Bone marrow (tissue), 2 donors: ENCODE results near the gene ADGRL3.
"Not testable (repeated sequence)": the region's sequence is repeated elsewhere in the genome, so short reads cannot be mapped to it uniquely, and the experiment has no call there.

Source experiments
- DNase-seq, 2 donors: peaks; one replicate each; lab custom pipeline; 2025; lab: John Stamatoyannopoulos, UW

Gene ADGRL3

DNA sequence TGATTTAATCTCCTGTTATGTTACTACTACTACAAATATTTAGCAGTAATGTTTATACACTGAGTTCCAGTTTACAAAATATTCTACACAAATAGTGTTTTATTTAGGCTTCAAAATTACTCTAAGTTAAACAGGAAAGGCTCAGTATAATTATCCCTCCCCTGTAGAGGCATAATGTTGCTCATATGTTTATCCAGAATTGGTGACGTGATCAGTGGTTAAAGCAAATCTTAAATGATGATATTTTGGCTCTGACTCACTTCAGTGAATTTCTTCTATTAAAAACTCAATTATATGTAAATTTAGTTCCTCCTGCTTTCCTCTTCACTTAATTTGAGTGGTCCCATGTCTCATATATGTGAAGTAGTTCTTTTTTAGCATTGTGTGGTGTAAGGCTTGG lies 438.5 kb downstream of the ADGRL3 start:
- DNase-seq: no peak

DNA sequence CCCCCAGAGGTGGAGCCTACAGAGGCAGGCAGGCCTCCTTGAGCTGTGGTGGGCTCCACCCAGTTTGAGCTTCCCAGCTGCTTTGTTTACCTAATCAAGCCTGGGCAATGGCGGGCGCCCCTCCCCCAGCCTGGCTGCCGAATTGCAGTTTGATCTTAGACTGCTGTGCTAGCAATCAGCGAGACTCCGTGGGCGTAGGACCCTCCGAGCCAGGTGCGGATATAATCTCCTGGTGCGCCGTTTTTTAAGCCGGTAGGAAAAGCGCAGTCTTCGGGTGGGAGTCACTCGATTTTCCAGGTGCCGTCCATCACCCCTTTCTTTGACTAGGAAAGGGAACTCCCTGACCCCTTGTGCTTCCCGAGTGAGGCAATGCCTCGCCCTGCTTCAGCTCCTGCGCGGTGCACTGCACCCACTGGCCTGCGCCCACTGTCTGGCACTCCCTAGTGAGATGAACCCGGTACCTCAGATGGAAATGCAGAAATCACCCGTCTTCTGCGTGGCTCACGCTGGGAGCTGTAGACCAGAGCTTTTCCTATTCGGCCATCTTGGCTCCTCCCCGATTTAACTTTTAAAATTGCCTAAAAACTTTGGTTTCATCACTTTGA lies 446.7 kb downstream of the ADGRL3 start:
- DNase-seq: not testable (repeated sequence)

DNA sequence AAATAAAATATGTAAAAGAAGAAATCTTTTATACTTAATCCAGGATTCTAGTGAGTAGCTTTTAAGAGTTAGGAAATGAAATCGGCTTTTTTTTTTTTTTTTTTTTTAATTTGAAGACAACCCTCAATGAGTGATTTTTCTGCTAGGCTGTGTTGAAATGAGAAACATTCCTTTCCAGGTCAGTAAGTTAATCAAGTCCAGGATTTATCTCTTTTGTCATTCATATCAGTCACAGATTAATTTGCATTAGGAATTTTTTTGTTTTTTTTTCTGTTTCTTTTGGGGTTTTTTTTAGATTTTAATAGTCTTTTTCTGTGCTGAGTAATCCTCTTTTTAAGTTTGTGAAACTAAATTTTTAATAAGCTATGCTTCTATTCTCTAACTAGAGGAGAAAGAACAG lies 448.1 kb downstream of the ADGRL3 start:
- no peak for DNase-seq

DNA sequence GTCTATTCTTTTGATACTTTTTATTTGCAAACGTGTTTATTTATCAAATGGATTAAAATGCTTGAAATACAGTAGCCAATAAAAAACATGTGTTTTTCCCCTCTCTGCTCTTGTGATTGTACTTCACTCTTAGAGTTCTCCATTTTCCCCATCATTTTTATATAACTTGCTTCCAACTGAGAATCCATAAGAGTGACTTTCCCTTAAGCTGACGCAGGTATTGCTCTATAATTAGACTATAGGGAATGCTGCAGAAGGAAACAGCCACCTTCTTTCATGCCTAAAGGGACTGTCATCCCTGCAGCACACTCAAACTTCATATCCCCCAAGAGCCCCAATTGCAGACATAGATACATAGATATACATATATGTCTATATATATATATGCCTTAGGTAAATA lies 456.9 kb downstream of the ADGRL3 start:
- no peak for DNase-seq

DNA sequence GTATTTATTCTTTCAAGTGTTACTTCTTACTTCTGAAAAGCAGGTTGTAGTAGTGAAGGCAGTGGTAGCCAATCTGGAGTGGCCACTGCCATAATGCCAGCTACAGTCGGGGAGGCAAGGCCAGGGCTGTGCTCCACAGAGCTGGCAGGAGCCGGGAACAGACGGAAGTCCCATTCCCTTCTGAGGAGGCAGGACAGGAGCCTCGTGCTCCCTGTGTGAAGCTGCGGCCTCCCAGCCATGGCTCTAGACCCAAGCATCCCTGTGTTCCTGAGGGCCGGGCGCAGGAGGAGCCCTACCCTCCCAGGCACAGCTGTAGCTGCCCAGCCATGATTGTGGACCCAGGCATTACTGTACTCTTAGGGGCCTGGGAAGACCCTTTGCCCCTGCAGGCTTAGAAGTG lies 461.8 kb downstream of the ADGRL3 start:
- no peak for DNase-seq

DNA sequence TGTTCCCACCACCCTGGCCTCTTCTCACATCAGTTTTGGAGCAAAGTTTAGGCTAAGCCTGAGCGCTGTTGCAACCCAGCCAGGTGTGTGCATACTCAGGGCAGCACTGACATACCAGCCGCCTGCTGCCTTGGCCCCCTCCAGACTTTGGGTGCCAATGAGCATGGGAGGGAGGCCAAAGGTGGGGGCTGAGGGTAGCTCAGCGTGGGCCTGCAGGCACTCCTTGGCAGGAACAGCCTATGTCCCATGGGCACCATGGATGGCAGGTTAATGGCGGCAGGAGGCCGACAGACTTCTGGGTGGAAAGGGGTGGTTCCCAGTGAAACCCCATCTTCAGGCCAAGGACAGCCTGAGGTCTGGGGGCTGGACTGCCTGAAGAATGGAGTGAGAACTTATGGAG lies 462.2 kb downstream of the ADGRL3 start:
- no peak for DNase-seq

DNA sequence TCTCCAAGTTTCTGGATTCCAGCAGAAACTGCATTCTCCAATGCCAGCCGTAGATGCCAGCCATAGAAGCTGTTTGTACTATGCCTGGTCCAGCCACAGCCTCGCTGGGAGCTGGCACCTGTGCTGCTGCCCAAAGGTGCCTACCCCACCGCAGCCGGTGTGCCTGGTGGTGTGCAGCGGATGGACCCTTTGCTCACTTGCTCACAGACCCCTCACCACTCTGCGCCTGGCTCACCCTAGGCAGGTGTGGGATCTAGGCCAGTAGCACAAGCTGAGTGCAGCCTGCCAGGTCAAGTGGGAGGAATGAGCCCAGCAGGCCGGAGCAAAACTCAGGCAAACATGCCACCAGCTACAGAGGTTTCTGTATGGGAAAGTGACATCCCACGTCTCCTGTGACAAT lies 463.2 kb downstream of the ADGRL3 start:
- DNase-seq: no peak

DNA sequence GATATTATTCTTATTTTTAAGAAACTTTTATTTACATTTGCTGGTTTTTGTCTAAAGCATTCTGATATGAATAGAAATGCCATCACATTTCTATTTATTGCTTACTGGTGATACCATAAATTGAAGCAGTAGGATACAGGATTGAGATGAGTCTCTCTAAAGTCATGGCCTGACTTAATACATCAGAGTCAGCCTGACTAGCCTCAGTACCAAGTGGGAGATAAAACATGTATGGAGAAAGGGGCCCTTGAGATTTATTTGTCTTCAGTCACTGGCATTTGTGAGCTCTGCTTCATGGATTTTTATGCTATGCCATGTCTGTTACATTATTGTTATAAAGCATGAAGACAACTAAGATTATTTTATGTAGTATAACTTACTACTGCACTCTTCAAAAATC lies 465.5 kb downstream of the ADGRL3 start:
- no peak for DNase-seq

DNA sequence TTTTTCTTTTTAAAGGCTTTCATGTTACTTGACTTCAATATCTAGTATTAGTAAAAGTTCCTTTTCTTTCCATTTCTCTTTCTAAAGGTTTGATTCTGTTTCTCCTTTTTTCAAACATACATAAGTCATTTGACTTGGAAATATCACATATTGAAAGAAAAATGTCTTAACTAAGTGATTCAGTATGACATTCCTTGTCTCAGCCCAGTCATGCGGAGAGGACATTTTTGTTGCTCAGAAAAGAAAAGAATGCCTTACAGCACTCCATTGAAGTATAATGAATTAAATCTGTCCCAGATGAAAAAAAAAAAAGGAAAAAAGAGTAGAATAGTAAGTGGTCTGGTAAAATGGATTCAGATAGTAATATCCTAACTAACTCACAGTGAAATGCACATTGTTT lies 466.1 kb downstream of the ADGRL3 start:
- DNase-seq: no peak

DNA sequence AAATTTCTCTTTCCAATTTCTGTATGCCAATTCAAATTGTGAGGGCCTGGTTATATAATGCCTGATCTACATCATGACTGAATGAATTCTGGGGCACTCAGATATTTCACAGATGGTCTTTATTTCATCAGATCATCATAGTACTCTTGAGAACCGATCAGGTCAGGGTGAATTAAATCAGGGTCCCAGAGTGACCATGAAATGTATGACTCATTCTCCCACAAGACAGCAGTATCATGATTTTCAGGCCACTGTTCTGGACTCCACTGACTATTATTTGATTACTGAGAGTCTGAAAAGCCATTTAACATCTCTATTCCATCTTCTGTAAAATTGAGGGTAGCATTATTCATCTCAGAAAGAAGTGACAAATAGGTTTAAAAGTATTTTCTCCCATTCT lies 471.5 kb downstream of the ADGRL3 start:
- no peak for DNase-seq

DNA sequence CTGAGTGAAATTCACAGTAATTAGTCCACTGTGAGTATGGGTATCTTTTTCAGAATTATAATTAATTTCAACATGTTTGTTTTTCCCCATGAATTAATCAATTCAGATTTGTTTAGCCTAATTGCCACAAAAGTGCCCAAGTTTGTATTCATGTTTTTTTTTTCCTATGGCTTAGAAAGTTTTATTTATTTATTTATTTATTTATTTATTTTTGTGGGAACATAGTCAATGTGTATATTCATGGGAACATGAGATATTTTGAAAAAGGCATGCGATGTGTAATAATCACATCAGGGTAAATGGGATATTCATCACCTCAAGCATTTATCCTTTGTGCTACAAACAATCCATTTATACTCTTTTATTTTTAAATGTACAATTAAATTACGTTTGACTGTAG lies 475.3 kb downstream of the ADGRL3 start:
- no peak for DNase-seq

DNA sequence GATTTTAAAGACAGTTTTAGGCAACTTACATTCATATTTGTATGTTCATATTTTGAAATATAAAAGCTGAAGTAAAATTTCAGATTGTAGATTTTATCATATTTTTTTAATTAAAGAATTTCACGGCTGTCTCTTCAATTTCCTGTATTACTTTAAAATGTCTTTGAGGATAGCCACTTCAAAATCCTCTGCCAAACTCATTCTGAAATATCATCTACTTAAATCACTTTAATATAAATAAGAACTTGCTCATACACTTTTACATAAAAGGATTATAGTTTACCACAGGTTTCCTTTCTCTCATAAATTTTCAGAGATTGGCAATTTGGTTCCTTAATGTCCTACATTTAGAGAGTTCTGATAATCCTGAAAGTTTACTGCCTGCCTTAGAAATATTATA lies 478.2 kb downstream of the ADGRL3 start:
- no peak for DNase-seq

DNA sequence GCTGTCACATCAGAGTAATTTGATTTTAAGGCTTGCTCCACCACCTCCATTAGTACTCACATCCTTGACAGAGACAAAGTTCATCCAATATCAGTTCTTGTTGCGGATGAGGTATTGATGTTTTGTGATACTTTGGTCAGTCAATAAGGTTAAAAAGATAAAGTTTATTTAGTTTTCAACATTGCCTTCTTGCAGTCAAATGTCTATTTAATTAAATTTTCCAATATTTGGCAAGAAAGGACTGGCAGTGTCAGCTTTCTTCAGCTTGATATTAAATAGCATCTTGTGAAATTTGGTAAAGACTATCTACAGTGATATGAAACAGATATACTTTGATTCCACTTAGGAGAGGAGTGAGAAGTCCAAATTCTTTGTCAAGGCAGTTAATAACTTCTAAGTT lies 493.4 kb downstream of the ADGRL3 start:
- no peak for DNase-seq

DNA sequence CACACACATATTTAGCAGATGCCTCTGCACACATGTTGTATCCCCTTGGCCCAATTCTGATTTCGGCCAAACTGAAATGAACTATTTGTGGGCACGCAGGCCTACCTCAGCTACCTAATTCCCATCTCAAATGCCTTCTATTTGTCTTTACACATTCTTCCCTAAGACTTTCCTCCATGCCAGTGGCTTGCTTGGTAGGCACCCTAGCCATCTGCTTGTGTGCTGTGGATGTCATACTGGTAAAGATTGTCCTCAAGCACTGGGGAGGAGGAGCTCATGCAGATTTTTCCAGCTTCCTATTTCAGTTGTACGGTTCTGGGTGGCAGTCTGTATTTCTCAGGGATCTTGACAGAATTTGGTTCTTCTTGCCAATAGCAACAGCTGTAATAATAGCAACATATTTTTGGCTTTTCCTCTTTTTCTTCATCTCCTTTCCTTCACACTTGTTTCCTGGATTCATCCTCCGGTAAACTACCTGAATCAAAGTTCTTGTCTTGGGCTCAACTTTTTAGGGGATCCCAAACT lies 514.3 kb downstream of the ADGRL3 start:
- no peak for DNase-seq

DNA sequence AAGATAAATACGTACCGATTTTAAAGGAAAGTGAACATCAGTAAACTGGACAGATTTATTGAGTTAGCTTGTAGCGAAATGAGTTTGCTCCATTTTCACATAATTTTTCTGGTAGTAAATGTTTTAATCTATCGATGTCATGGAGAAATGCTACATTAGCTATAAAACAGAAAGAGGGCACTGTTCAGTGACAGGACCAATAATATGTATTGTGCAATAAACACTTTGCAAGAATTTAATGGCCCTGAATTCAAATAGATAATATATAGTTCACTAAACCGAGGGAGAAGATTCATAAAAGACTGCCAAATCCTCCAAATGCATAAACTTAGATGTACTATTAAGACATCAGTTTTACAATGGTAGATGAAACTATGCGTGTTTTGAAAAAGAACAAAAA lies 516.3 kb downstream of the ADGRL3 start:
- DNase-seq: no peak

DNA sequence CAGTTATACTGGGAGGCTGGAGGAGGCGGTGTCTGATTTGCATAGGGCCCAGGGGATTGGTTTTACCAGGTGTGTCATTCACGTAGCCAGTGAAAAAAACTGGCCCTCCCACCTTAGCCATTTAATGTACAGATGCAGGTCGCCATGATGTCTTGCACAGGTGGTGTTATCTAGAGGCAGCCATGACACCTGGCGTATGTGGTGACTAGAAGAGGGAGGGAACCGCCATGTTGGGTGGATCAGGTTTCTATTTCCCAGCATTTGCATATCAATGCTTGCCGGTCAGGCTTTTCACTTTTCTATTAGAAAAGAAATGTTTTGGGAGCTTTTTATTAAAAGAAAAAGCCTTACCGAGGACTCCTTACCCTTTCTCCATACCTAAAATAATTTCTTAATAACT lies 523.4 kb downstream of the ADGRL3 start:
- no peak for DNase-seq

DNA sequence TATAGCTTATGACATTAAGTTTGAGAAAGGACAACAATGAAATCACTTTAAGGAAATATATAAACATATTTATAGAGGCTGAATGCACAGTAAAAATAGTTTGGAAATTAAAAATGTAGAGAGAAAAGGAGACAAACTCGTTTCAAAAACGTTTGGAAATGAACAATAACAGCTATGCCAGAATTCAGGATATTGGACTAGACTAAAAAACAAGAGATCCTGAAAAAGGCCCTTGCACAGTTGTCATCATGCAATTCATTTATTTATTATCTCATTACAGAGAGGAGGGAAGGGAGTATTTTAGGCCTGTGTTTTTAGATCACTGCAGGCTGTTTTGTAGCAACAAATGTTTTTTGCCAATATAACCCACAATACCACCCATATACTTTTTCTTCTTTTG lies 527.2 kb downstream of the ADGRL3 start:
- DNase-seq: no peak

DNA sequence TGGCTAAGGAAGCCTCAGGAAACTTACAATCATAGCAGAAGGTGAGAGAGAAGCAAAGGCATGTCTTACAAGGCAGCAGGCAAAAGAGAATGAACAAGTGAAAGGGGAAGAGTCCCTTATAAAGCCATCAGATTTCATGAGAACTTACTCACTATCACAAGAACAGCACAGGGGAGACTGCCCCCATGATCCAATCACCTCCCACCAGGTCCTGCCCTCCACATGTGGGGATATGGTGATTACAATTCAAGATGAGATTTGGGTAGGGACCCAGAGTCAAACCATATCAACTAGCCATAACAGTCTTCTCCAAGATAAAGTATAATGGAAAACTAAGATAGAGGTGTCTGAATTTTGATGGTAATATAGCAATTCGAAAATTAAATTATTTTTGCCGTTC lies 534.3 kb downstream of the ADGRL3 start:
- no peak for DNase-seq

DNA sequence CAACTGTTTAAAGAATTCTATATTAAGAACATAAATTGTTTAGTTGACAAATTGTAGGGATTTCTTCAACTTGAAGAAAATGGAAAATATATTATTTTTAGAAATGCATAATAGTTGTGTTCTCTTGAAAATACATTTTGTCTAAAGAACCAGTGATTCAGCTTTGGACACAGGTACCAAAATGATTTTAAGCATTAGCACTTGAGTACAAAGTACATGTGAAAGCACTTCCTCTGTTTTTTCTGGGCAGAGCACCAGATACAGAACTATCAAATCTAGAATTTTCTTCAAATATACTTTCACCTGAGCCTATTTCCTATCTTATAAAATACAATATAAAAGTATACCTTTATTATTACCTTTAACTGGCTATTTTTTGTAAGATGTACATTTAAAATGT lies 539.8 kb downstream of the ADGRL3 start:
- no peak for DNase-seq

DNA sequence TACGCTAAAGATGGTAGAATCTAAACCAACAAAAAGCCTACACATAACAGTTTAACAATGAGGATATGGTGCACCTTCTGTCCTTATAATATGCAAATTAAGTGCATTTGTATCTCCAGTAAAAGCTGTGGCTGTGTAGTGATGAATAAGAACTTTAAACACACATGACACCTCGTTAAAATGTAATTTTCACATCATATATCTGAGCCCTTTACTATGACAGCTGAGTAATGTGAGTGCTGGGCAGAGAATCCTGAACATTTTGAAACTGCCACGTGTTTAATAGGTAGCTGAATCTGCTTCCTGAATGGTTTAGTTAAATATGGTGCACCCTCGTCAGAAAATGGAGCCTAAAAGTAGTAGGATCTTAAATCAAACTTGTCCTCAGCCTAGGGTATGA lies 540.8 kb downstream of the ADGRL3 start:
- no peak for DNase-seq

DNA sequence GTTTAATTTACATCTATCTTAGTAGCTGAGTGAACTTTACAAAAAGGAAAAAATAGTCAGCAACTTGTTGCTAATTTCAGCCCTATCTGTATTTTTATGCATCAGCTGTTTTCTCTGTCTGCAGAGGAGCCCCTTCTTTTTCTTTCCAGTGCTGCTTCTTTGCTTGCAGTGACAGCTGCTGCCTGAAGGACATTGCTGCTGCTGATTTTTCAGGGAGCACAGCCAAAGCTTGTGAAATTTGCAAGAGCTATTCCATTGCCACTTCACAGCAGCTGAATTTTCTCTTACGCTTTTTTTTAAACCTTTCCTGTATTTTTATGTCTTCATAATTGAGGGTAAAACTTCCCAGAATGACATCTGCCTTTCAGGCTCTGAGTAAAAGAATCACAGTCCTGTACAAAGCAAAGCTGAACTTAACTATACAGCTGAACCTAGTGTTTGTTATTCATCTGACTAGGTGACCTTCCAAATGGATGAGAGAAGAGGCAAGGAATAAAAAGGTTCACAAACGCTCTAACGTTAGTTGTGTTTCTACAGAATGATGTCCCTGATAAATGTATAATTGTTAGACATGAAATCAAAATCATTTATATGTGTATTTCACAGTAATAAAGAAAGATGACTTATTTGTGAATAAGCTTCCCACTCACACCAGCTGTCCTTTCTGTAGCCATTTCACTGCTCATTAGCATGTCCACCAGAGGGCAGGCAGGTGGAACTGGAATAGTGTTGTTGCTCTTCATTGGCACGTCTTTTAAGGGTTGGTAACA lies 541.4 kb downstream of the ADGRL3 start:
- DNase-seq: no peak

DNA sequence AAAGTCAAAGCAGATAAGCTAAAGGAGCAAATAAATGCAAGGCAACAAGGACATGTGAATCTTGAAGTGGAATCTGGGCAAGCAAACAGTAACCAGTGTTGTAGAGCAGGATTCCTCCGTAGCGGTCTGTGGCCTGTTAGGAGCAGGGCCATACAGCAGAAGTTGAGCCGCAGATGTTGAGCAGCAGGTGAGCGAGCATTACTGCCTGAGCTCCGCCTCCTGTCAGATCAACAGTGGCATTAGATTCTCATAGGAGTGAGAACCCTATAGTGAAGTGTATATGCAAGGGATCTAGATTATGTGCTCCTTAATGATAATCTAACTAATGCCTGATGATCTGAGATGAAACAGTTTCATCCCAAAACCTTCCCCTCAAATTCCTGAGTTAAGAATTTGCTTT lies 550.7 kb downstream of the ADGRL3 start:
- no peak for DNase-seq

DNA sequence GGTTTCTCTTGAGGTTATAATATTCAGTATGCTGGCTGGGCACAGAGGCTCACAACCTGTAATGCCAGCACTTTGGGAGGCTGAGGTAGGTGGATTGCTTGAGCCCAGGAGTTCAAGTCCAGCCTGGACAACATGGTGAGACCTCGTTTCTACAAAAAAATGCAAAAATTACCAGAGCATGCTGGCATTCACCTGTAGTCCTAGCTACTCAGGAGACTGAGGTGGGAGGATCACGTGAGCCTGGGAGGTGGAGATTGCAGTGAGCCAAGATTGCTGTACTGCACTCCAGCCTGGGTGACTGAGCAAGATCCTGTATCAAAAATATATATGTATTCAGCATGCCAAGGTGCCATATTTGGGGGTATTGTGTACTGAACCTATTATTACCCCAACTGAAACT lies 552.5 kb downstream of the ADGRL3 start:
- DNase-seq: no peak

DNA sequence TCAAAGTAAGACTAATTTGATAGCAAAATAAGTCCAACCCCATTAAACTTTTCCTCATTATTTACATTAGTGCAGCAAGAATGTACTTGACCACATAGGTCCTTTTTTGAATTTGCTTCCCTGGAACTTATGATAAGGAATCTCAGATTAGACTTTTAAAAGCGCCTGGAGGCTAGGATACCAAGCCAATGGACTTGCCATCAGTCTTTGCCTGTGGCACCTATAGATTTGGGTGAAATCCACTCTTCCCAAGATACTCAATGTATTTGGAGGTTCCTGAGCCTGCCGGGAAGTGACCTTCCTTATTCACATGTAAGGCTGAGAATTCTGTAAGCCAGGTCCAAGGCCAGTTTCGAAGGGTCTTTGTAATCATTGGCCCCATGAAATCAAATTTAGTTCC lies 553.6 kb downstream of the ADGRL3 start:
- no peak for DNase-seq
